HG03108 (cell line): ENCODE measurements around the gene PAQR7.
"Not testable (repeated sequence)": the region's sequence is repeated elsewhere in the genome, so short reads cannot be mapped to it uniquely, and the experiment has no call there.

Source experiments
- ATAC-seq: cut with Tn5 transposase; IDR thresholded peaks from one replicate; pipeline ENCODE4 v1.9.1; 2021; ENCODE audit warnings: moderate library complexity; ENCODE audit not compliant: unreplicated experiment

The PAQR7 gene

DNA sequence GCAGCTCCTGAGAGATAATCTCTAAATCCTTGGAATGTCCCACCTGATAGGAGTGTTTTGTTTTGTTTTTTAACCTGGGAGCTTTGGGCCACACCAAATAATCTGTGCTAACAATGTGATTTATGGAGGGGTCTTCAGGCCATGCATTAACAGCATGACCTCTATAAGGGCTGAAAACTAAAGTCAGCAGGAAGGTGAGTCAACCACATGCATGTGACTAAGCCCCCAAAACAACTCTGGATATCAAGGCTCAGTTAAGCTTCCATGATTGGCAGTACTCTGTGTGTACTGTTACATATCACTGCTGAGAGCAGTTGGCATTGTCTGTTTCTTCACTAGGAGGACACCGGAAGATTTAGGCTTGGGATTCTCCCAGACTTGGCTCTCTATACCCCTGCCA, 27.0 kb downstream of the PAQR7 start:
- ATAC-seq: no peak

DNA sequence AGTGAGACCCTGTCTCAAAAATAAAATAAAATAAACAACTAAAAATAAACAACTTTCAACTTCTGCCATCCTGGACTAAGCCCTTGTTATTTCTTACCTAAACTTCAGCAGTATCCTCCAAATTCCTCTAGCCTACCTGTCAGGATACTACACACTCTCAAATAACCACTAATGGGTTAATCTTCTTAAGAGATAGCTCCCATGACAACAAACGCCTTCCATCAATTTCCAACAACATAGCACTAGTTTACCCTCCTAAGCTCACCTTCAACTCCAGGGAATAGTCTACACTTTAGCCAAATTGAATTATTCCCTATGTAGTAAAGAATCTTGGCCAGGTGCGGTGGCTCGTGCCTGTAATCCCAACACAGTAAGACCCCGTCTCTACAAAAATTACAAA, 27.6 kb downstream of the PAQR7 start:
- ATAC-seq: no peak

DNA sequence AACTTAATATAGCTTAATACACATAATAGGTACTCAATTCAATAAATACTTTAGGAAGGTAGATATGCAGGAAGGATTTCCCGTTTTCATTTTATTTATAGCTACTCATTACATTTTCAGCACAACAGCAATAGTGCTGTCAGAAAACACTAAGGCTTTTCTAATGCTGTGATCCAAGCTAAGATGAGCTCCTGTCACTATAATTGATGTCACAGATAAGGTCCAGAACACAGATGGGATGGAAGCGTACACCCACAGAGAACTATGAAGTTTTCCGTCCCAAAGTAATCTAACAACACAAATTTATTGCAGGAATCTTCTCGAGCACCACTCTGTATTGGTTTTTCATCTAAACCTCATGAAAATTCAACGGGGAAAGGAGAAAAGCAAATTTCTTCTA, 29.8 kb downstream of the PAQR7 start:
- no peak for ATAC-seq

DNA sequence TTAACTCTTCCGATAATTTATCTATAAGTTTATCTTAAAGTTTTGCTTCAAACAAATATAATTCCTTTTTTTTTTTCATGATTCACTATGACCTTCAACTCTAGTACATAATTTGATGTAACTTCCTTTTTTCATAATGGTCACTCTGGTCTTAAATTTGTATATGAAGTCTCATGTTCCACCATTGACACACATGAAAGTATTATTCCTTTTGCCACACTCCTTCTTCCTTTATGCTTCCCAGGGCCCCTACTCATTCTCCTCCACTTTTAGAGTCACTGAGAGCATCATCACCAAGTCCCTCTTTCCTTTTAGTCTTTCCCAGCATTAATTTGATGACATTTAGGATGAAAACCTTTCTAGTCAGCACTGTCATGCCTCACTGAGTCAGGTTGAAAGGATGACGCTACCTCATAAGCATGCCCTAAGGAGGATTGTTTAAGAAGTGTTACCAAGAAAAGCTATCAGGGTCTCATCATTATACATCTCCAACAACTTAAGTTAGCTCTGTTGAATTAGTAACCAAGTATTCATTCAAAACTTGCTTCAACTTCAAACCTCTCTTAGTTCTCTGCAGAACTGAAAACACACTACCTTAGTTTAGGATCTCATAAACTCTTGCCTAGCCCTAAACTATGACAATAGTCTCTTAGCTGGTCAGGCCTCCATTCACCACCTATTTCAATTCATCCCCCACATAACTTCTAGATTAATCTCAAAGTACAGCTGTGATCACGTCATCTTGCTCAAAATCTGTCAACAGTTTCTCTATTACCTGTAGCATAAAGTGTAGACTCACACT, 30.8 kb downstream of the PAQR7 start:
- ATAC-seq: no peak

DNA sequence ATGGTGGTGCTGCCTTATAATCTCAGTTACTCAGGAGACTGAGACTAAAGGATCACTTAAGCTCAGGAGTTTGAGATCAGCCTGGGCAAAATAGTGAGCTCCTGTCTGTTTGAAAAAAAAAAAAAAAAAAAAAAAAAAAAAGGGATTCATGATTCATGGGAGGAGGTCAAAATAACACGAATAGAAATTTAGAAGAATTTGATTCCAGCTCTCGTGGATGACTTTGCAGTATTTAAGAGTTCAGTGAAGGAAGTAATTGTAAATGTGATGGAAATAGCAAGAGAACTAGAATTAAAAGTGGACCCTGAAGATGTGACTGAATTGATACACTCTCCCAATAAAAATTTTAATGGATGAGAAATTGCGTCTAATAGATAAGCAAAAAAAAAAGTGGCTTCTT, 32.0 kb downstream of the PAQR7 start:
- ATAC-seq: no peak

DNA sequence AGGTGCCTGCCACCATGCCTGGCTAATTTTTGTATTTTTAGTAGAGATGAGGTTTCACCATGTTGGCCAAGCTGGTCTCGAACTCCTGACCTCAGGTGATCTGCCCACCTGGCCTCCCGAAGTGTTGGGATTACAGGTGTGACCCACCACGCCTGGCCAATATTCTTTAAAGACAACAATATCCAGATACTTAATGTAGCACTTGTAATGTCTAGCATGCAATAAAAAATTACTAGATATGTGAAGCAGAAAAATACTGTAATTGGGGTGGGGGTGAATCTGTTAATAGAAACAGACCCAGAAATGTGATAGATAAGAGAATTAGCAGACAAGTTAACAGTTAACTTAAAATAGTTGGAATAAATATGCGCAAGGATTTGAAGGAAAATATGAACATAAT, 35.7 kb downstream of the PAQR7 start:
- ATAC-seq: not testable (repeated sequence)

DNA sequence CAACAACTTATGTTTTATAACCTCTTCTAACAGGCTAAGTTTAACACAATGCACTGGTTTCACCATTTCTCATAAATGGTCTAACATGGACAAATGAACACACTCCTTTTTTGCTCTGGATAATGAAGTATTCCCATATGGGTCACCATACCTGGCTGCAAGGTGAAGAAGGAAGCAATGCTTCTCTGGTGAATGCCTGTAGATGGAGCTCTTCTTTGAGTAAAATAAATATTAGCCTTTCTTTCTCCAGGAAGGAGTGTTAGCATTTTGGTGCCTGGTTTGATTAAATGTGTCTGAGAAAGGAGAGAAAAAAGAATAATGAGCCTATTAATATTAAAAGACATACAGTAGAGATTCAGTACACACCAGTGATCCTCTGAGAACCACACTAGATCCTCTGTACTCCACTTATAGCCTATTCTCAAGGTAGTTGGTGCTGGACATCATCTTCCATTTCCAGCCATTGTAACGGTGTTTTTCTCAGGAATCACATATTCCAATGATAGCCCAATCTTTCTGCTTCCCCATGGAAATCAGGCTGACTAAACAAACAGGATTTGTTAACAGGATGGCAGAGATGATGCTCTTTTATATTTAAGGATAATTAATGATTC, 38.1 kb downstream of the PAQR7 start:
- ATAC-seq: no peak

DNA sequence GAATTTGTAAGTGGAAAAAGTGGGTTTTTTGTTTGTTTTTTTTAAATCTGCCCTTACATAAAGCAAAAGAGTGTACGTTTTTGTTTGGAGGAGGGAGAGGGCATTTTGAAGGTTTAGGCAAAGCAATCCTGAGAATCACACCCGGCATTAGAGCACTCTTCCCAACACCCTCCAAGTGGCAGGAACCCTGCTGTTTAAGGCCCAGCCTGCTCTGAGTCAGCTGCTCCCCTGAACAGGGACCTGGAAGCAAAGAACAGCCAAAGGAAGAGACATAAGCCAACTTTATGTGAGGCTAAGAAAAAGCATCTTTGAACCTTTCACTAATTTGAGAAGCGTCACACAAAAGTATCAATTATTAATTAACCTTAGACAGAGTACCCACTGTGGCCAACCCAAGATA, 38.8 kb downstream of the PAQR7 start:
- no peak for ATAC-seq

DNA sequence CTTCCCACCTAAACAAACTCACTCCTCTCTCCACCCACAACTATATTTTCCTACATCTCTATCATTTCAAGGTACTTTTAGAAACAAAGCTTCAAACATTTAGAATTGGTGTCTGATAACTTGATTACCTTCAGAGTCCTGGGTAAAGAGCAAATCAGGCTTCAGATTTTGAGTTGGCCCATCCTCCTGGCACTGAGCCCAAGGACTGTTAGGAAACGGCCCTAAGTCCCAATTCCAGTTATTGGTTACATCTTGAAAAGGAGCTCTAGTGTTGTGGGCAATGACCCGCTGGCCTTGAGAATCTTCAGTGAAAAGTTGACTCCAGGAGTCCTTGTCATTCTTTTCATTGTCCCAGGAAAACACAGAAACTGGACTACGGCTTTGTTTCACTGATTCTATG, 40.6 kb downstream of the PAQR7 start:
- ATAC-seq: no peak

DNA sequence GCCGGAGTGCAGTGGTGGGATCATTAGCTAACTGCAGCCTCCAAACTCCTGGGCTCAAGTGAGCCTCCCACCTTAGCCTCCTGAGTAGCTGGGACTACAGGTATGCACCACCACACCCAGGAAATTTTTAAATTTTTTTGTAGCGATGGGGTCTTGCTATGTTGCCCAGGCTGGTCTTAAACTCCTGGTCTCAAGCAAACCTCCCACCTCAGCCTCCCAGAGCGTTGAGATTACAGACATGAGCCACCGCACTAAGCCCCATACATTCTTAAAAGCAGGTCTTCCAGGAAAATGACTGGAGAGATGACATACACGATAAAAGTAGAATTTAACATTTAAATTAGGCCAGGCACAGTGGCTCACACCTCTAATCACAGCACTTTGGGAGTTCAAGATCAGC, 42.4 kb downstream of the PAQR7 start:
- ATAC-seq: no peak

DNA sequence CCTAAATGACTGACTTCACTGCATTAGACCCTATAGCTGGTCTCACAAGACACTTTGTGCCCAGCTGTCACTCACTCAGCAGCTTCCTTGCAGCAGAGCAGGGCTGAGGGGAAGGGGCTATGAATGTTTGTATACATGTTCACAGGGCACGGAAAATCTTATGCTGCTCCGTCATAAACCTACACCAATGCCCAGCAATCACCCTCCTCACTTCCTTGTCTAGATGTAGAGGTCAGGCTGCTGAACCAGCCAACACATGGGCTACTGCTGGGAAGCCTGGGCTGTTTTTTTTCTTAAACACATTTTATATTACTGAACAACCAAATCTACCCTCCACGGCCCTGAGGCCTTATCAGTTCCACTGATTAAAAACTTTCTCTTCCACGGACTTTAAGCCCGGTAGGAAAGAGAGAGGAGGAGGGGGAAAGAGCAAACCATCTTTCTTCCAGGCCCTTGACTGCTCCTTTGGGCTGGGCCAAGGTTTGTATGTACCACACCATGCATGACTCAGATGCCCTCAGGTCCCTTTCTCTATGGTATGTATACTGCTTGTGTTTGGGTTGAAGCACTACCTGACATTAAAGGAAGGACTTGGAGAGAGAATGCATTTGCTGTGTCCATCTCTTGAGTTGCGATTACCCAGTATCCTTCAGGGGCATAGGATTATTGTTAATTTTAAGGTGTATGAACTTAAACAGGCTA, 43.0 kb downstream of the PAQR7 start:
- ATAC-seq: no peak

DNA sequence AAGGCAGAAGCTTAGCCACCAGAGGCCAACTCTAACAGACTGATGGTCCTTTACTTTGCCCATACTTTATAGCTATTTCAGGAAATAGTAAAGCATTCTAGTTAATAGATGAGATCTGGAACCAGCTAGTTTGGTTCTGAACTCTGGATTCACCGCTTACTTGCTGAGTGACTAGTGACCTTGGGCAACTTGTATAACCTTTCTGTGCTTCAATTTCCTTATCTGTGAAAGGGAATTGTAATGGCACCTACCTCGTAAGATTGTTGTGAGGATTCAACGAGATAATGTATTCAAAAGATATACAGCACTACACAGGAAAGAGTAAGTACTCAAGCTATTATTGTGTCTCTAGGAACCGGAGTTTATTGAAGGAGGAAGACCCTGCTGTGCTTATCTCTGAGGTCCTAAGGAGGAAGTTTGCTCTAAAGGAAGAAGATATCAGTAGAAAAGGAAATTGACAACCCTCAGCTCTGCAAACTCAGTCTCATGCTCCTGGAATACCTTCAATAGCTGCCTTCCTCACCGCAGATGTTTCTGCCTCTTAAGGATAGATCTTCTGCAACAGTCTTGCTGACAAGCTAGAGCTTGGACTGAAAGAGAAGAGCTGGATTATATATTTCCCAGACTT, 43.8 kb downstream of the PAQR7 start:
- no peak for ATAC-seq

DNA sequence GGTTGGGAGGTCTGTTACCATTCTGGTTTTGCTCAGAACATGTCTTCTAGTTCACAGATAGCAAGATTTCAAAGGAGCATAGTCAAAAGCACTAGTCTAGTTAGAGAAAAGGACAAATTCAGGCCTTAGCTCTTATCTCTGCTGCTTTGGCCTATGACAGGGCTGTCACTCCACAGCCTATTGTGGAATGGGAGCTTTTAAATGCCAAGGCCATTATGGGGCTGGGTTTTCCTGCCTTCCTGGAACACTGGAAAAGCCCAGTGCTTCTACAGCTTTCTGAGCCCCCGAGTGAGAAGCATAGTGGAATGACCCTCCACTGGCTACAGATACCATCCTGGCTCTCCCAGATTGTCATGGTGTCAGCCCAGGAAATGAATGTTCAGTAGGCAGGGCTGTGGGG, 46.5 kb downstream of the PAQR7 start:
- ATAC-seq: no peak

DNA sequence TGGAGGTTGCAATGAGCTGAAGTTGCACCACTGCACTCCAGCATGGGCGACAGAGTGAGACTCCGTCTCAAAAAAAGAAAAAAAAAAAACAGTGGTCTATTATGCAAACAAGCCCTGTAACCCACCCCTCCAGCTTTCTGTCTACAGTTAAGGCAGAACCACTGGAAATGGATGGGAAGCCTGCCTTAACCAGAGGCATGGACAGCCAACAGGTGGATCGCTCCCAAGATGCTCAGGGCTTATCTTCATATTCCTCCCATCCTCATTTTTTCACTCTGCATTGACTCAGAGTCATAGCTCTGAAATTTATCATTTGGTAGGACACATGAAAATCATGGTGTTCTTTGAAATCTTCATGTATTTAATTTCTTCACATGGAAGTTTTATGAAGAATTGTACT, 47.0 kb downstream of the PAQR7 start:
- ATAC-seq: no peak

DNA sequence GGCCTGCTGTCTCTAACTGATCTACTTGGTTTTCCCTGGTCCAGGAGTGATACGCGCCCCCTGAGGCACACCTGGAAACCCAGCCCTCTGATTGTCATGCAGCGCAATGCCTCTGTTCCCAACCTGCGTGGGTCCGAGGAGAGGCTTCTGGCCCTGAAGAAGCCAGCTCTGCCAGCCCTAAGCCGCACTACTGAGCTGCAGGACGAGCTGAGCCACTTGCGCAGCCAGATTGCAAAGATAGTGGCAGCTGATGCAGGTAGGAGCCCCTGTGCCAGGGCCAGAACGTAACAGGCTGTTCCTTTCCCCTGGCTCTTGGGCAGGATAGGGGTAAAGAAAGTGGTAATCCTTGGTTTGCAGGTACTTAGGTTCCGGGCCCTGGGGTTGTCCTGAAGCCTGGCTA, 48.9 kb downstream of the PAQR7 start:
- ATAC-seq: no peak

DNA sequence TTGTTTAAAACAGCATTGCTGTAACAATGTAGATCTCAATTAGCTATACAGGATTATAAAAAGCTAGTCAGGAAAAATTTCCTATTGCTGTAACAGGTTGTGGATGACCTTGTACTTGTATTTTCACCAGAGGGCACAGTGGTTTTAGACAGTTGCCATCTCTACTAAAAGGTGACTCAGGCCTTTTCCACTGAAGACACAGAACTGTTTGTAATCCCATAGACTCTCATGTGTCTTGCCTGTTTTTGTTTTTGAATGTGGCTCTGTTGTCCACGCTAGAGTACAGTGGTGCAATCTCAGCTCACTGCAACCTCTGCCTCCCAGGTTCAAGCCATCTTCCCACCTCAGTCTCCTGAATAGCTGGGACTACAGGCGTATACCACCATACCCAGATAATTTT, 49.9 kb downstream of the PAQR7 start:
- ATAC-seq: no peak

DNA sequence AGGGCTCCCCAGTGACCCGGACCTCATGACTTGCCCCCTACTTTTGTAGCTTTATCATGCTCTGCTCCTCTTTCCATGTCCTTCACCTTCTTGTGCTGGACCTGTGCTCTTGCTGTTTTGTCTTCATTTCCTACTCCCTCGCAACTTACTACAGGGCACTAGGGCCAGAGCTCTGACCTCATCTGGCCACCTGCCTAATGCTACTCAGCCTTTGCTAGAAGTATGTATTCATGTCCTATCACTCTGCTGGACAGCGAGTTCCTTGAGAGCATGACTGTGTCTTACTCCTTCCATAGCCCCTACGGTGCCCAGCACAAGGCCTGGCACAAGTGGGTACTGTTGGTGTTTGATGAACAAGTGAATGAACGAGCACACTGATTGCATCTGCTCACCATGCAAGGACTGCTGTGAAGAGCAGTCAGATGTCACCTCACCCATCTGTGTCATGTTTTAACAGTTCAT, 53.8 kb downstream of the PAQR7 start:
- no peak for ATAC-seq

DNA sequence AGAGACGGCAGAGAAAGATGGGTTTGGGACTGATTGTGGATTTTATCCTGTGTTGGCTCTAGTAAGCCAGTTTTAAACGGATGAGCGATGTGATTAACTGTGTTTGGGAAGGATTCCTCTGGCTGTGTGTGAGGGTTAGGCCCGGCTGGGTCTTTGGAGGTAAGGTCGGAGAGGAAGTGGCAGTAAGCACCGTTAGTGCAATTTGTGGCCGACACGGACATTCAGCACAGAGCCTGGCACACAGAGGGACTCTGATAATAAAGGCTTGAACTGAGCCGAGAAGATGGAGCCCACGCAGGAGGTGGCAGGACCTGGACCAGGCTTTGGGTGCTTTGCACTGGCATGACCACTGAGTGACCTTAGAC, 54.4 kb downstream of the PAQR7 start:
- ATAC-seq: no peak

DNA sequence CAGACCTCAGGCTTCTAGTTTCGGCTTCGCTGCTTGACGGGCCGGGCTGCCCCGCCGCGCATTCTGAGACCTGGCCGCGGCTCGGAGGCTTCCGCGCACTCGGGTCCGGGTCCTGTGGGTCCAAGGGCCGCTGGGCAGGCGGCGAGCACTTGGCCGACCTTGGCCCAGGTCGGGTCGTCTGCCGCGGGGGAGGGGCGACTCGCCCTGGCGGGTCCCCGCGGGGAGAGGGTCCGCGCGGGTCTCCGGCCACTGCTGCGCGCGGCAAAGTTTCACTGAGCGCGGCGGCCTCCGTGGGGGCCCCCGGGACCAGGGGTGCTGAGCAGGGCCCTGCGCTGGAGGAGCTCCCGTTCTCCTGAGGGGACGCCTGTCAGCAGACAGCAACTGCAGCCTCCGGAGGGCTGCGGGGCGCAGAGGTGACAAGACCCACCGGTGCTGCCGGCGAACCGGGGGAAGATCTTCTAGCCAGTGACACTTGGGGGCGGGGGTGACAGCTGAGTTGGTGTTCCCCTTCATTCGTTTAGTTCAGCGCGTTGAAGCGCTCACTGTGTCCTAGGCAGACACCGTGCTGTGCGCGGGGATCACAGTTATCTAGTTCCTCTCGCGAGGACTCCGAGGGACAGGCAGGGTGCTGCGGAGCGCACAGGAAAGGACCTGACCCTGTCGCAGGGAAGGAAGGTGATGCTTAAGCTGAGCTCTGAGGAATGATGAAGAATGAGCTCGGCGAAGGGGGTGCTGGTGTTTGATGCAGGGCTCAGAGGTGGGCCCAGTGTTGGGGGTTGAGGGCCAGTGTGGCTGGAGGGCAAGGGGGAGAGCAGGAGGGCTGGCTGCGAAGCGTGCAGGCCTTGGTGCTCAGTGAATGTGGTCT, 55.0 kb downstream of the PAQR7 start:
- ATAC-seq: peak; percentile 39

DNA sequence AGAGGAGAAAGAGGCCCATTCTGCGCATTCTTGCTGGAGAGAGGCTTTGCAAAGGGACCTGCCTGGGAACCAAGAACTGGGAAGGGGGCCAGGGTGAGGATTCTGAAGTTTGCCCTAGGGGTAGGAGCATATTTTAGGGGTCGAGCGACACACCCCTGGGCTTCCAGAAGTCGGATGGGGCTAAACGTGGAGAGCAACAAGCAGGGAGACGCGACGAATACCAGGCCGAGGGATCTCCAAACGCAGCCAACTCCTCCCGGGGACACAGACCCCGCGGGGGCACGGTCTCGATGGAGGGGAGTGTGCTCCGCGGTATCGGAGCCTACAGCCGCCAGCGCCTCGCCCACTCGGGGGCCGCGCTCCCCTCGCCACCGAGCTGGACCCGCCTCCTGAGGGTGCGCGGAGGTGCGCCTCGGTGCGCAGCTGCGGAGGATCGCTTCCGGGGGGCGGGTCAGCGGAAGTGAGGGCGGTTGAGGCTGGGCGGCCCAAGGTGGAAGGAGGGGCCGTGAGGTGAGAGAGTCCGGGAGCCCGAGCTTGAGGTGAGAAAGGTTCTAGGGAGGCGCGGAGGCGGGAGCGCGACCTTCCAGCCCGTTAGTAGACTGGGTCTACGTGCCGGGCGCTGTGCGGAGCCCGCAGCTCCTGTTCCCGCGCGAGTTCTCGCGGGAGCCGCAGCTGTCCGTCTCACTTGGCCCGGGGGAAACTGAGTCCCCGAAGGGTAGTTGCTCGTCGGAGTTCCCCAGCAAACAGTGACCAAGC, 55.8 kb downstream of the PAQR7 start, which contains the start of gene MTFR1L:
MTFR1L (plus strand) TSS at position 464 of the 756 bp plus-strand sequence. CDS start 3,151 bp downstream, outside the sequence.
- ATAC-seq: peak; percentile 73
